ENCODE data around the gene ZNF566. TPM values are rescaled to one million over a fixed set of nuclear protein-coding genes. Genes with fewer than 3 reads are reported as not detected.

ZNF566 gene
- total and polyA plus RNA-seq, 2 of the 13 experiments (the other 11 are each of a cell fraction or from before 2014, with no cell fraction given), result 4.8 to 13.7 TPM

DNA sequence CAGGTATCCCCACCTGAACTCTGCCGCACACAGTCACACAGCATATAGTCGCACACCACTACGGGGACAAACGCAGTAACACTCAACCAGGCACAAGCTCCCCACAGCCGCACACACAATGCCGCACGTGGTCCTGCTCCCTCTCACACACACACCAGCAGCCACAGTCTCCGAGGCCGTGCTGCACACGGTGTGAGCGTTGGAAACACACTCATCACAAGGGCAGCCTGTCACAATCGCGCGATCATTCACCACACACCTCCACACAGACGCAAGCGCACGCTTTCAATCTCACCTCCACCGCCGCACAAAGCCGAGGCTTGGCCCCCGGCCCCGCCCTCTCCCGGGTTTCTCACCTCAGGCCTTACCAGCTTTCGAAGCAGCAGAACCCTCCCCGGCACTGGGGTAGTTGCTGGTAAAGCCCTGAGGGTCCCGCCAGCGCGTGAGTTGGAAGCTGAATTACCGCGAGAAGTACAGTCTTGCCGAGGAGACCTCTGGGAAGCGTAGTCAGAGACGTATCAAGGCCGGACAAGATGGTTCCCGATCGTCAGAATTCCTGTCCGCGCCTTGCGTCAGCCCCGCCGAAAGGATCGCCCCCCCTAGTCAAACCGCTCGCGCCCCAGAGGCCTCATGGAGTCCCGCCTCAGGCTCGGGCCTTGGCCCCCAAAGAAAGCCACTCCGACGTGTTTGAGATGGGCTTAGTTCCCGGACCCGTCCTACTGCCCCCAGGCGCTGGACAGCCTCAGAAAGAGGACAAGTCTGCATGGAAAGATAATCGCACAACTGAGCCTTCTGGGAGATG lies at the start of gene ZNF566 (continued):
- TF ChIP-seq SRY (CRISPR knock-in tag; IDR thresholded peaks at IDR 0.05) (peak; percentile 85), YEATS2 (CRISPR knock-in tag; IDR thresholded peaks at IDR 0.05; ENCODE audit: borderline replicate concordance) (peak; percentile 84; the same call in 1 of the 2 replicates), SALL2 (CRISPR knock-in tag; IDR thresholded peaks at IDR 0.05) (no peak; the same call in 1 of the 2 replicates), BRD4 (CRISPR knock-in tag; IDR thresholded peaks at IDR 0.05) (0 out of 2 replicates have a peak, but pooled peaks have one; percentile 28), ZNF180 (CRISPR knock-in tag; IDR thresholded peaks at IDR 0.05; ENCODE audit: borderline replicate concordance, low read depth) (0 out of 2 replicates have a peak, but pooled peaks have one; percentile 29), EP300 (IDR thresholded peaks at IDR 0.05; ENCODE audit: low read depth in 2 of 2, low read length in 2 of 2) (no peak), EP300 (CRISPR knock-in tag; IDR thresholded peaks at IDR 0.05; ENCODE audit: borderline replicate concordance) (no peak), ZNF3 (CRISPR knock-in tag; IDR thresholded peaks at IDR 0.05) (no peak), MXD4 (CRISPR knock-in tag; IDR thresholded peaks at IDR 0.05) (peak; percentile 83; the same call in 1 of the 2 replicates), FOXC1 (CRISPR knock-in tag; IDR thresholded peaks at IDR 0.05; ENCODE audit: borderline replicate concordance) (peak; percentile 98), SMAD3 (CRISPR knock-in tag; IDR thresholded peaks at IDR 0.05) (peak; percentile 53; the same call in 1 of the 2 replicates), RAD51 (IDR thresholded peaks at IDR 0.05; ENCODE audit: borderline replicate concordance) (no peak), SMAD9 (CRISPR knock-in tag; IDR thresholded peaks at IDR 0.05) (peak; percentile 84; the same call in 1 of the 2 replicates)
- TF ChIP-seq, protein P1, sequence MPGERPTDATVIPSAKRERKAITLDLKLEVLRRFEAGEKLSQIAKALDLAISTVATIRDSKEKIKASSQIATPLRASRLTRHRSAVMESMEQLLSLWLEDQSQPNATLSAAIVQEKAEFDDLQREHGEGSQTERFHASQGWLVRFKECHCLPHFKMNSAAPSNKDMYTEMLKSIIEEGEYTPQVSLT (CRISPR knock-in tag; IDR thresholded peaks at IDR 0.05; ENCODE audit: borderline replicate concordance, low read depth), result no peak; the same call in 1 of the 2 replicates
- TF ChIP-seq, protein P2, sequence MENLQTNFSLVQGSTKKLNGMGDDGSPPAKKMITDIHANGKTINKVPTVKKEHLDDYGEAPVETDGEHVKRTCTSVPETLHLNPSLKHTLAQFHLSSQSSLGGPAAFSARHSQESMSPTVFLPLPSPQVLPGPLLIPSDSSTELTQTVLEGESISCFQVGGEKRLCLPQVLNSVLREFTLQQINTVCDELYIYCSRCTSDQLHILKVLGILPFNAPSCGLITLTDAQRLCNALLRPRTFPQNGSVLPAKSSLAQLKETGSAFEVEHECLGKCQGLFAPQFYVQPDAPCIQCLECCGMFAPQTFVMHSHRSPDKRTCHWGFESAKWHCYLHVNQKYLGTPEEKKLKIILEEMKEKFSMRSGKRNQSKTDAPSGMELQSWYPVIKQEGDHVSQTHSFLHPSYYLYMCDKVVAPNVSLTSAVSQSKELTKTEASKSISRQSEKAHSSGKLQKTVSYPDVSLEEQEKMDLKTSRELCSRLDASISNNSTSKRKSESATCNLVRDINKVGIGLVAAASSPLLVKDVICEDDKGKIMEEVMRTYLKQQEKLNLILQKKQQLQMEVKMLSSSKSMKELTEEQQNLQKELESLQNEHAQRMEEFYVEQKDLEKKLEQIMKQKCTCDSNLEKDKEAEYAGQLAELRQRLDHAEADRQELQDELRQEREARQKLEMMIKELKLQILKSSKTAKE (CRISPR knock-in tag; IDR thresholded peaks at IDR 0.05; ENCODE audit: borderline replicate concordance), result 0 out of 2 replicates have a peak, but pooled peaks have one; percentile 42
- TF ChIP-seq, protein P3, sequence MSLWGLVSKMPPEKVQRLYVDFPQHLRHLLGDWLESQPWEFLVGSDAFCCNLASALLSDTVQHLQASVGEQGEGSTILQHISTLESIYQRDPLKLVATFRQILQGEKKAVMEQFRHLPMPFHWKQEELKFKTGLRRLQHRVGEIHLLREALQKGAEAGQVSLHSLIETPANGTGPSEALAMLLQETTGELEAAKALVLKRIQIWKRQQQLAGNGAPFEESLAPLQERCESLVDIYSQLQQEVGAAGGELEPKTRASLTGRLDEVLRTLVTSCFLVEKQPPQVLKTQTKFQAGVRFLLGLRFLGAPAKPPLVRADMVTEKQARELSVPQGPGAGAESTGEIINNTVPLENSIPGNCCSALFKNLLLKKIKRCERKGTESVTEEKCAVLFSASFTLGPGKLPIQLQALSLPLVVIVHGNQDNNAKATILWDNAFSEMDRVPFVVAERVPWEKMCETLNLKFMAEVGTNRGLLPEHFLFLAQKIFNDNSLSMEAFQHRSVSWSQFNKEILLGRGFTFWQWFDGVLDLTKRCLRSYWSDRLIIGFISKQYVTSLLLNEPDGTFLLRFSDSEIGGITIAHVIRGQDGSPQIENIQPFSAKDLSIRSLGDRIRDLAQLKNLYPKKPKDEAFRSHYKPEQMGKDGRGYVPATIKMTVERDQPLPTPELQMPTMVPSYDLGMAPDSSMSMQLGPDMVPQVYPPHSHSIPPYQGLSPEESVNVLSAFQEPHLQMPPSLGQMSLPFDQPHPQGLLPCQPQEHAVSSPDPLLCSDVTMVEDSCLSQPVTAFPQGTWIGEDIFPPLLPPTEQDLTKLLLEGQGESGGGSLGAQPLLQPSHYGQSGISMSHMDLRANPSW (CRISPR knock-in tag; IDR thresholded peaks at IDR 0.05; ENCODE audit: borderline replicate concordance), result no peak; the same call in 1 of the 2 replicates
- TF ChIP-seq, protein P4, sequence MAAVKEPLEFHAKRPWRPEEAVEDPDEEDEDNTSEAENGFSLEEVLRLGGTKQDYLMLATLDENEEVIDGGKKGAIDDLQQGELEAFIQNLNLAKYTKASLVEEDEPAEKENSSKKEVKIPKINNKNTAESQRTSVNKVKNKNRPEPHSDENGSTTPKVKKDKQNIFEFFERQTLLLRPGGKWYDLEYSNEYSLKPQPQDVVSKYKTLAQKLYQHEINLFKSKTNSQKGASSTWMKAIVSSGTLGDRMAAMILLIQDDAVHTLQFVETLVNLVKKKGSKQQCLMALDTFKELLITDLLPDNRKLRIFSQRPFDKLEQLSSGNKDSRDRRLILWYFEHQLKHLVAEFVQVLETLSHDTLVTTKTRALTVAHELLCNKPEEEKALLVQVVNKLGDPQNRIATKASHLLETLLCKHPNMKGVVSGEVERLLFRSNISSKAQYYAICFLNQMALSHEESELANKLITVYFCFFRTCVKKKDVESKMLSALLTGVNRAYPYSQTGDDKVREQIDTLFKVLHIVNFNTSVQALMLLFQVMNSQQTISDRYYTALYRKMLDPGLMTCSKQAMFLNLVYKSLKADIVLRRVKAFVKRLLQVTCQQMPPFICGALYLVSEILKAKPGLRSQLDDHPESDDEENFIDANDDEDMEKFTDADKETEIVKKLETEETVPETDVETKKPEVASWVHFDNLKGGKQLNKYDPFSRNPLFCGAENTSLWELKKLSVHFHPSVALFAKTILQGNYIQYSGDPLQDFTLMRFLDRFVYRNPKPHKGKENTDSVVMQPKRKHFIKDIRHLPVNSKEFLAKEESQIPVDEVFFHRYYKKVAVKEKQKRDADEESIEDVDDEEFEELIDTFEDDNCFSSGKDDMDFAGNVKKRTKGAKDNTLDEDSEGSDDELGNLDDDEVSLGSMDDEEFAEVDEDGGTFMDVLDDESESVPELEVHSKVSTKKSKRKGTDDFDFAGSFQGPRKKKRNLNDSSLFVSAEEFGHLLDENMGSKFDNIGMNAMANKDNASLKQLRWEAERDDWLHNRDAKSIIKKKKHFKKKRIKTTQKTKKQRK (IDR thresholded peaks at IDR 0.05; ENCODE audit: low read length), result no peak
